Activated gamma-delta T cell (primary cell): Measurements from ENCODE around the gene MEGF8.

Source experiments
- DNase-seq: peaks from one replicate; lab custom pipeline; 2025; lab: John Stamatoyannopoulos, UW

Gene MEGF8

GRCh38 chr19:42287017-42287826 lies 38.2 kb upstream of the MEGF8 start:
- no peak for DNase-seq

- DNase-seq, result no peak
Measured at GRCh38 chr19:42287827-42288107, 37.7 kb upstream of the MEGF8 start.

- DNase-seq, result no peak
Measured at GRCh38 chr19:42288387-42288786, 37.0 kb upstream of the MEGF8 start.

DNA sequence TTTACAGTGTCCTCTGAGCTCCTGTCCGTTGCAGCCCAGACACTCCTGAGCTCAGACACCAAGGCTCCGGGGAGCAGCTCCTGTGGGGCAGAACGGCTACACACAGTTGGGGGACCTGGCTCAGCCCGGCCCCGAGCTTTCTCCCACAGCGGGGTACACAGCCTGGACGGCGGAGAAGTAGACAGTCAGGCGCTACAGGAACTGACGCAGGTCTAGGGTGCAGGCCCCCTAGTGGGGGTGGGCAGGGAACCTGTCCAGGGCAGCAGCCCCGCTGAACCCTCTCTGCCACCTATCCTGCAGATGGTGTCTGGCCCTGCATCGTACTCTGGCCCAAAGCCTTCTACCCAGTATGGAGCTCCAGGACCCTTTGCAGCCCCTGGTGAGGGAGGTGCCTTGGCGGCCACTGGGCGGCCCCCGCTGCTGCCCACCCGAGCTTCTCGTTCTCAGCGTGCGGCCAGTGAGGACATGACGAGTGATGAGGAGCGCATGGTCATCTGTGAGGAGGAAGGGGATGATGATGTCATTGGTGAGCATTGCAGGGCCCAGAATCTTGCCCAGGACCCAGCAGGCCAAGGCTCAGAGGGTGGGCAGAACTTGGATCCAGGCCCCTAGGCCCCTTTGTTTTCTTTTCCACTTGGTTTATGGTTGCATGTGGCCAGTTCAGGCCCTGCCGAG lies 36.4 kb upstream of the MEGF8 start:
- DNase-seq, result no peak

- DNase-seq, result no peak
Measured at GRCh38 chr19:42289556-42290041, 35.8 kb upstream of the MEGF8 start.

DNA sequence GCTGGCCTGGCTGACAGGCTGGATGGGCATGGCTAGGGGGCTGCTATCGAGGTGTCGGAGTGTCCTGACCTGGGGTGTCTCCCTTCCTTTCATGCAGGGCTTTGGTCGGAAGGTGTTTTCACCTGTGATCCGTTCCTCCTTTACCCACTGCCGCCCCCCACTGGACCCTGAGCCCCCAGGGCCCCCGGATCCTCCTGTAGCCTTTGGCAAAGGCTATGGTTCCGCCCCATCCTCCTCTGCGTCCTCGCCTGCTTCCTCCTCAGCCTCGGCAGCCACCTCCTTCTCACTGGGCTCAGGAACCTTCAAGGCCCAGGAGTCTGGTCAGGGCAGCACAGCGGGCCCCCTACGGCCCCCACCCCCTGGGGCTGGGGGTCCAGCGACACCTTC lies 35.3 kb upstream of the MEGF8 start:
- DNase-seq, result no peak

DNA sequence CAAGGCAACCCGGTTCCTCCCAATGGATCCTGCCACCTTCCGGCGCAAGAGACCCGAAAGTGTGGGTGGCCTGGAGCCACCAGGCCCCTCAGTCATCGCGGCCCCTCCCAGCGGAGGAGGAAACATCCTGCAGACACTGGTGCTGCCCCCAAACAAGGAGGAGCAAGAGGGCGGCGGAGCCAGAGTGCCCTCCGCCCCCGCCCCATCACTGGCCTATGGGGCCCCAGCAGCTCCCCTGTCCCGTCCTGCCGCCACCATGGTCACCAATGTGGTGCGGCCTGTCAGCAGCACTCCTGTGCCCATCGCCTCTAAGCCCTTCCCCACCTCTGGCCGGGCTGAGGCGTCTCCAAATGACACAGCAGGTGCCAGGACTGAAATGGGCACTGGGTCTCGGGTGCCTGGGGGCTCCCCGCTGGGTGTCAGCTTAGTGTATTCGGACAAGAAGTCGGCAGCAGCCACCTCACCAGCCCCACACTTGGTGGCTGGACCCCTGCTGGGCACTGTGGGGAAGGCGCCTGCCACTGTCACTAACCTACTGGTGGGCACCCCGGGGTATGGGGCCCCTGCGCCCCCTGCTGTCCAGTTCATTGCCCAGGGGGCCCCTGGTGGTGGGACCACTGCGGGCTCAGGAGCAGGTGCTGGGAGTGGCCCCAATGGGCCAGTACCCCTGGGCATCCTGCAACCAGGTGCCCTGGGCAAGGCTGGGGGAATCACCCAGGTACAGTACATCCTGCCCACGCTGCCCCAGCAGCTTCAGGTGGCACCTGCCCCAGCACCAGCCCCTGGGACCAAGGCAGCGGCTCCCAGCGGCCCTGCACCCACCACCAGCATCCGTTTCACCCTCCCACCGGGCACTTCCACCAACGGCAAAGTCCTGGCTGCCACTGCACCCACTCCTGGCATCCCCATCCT lies 34.7 kb upstream of the MEGF8 start:
- DNase-seq, result peak; percentile 39

GRCh38 chr19:42291435-42291810 lies 34.0 kb upstream of the MEGF8 start:
- DNase-seq, result no peak

DNA sequence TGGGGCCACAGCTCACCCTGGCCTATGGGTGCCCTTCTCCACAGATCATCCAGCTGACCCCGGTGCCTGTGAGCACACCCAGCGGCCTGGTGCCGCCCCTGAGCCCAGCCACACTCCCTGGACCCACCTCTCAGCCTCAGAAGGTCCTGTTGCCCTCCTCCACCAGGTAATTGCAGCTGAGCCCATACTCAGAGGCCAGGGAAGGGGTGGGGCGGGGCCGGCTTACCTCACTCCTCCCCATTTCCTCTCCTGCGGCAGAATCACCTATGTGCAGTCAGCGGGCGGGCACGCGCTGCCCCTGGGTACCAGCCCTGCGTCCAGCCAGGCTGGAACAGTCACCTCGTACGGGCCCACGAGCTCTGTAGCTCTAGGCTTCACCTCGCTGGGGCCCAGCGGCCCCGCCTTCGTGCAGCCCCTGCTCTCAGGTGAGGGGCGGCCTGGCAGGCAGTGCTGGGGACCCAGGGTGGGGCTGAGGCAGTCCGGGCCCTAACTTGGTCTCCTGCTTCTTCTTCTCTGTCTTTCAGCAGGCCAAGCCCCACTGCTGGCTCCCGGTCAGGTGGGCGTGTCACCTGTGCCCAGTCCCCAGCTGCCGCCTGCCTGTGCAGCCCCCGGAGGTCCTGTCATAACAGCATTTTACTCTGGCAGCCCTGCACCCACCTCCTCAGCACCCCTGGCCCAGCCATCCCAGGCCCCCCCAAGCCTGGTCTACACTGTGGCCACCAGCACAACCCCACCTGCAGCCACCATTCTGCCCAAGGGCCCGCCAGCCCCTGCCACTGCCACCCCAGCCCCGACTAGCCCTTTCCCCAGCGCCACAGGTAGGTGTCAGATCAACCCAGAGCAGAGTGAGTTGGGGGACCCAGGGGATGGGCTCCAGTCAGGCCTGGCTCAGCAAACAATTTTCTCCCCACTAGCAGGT lies 33.1 kb upstream of the MEGF8 start:
- no peak for DNase-seq

DNA sequence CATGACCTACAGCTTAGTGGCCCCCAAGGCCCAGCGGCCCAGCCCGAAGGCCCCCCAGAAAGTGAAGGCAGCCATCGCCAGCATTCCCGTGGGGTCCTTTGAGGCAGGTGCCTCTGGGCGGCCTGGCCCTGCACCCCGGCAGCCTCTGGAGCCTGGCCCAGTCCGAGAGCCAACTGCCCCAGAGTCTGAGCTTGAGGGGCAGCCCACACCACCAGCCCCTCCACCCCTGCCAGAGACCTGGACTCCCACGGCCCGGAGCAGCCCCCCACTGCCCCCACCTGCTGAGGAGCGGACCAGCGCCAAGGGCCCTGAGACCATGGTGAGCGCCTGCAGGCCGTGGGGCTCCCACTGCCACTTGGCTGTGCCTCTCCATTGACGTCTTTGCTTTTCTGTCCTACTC lies 32.5 kb upstream of the MEGF8 start:
- DNase-seq, result no peak

DNA sequence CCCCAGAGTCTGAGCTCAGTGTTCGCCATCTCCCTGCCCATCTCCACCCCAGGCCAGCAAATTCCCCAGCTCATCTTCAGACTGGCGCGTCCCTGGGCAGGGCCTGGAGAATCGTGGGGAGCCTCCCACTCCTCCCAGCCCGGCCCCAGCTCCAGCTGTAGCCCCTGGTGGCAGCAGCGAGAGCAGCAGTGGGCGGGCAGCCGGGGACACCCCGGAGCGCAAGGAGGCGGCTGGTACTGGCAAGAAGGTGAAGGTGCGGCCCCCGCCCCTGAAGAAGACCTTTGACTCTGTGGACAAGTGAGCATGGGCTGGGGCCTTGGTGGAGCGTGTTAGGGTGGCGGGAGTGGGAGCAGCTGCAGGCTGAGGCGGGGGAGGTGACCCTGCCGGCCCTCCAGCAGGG lies 31.9 kb upstream of the MEGF8 start:
- no peak for DNase-seq

DNA sequence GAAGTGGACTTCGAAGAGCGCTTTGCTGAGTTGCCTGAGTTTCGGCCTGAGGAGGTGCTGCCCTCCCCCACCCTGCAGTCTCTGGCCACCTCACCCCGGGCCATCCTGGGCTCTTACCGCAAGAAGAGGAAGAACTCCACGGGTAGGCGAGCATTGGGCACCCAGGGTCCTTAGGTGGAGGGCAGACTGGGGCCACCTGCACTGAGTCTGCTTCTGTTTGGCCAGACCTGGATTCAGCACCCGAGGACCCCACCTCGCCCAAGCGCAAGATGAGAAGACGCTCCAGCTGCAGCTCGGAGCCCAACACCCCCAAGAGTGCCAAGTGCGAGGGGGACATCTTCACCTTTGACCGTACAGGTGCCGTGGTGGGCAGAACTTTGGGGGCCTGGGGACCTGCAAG lies 31.5 kb upstream of the MEGF8 start:
- DNase-seq, result no peak

GRCh38 chr19:42294471-42295137 lies 30.8 kb upstream of the MEGF8 start:
- DNase-seq, result no peak

DNA sequence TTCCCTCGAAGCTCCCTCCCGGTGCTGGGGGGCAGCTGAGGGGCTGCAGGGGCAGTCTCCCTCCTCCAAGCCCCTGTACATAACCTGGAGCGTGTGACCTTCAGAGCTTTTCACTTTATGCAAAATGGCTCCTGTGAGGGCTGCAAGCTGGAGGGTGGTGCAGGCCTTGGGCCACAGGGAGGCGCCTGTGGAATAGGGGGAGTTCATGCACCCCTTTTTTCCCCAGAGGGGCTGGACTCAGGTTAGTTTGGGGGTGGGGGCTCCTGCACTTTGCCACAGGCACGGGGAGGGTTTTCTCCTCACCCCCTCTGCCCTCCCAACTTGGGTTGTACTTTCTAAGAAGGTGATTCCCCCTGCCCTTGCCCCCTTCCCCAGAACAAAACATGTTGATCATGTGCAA lies 30.1 kb upstream of the MEGF8 start:
- no peak for DNase-seq

DNA sequence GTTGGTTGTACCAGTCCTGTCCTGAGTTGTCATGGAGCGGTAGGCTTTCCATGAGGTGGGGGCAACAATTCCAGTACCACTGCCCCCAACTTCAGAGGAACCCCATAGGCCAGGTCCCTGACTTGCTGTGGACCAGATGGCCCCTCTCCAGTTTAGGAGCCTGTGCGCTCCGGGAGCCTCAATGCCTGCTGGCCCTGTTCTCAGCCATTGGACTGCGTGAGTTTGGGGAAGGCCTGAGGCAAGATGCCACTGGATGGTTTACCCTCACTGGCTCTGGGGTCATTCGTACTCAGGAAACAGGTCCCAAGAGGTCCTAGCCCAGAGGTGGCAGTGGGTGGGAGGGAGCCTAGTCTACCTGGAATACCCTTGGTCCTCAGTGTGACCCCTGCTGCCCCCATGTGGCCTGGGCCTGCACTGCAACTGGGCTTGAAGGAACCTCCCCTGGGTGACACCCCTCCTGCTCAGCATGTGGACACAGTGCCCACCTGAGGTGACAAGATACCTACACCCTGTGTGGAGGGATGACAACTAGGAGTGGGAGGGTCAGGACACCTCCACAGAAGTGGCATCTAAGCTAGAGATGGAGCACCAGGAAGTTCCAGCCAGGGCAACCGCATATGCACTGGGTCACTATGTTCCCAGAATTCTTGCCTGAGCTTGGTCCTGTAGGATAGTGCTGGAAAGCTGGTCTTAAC lies 29.5 kb upstream of the MEGF8 start:
- DNase-seq, result peak; percentile 66

DNA sequence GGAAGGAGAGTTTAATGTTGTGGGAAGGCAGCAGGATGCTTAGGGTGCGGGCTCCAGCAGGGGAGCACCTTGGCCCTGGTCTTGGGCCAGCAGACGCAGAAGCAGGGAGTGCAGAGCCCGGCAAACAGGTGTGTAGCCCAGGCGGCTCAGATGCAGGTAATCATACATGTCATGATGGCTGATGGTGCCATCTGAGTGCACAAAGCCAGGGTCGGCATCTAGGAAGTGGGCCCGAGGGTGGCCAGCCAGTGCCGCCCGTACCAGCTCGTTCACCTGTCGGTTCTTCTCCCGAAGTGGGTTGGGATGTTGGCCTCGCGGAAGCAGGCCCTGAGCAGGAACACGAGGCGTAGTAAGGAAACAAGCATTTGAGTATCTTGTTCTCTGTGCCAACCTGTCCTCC lies 28.4 kb upstream of the MEGF8 start:
- DNase-seq, result no peak

DNA sequence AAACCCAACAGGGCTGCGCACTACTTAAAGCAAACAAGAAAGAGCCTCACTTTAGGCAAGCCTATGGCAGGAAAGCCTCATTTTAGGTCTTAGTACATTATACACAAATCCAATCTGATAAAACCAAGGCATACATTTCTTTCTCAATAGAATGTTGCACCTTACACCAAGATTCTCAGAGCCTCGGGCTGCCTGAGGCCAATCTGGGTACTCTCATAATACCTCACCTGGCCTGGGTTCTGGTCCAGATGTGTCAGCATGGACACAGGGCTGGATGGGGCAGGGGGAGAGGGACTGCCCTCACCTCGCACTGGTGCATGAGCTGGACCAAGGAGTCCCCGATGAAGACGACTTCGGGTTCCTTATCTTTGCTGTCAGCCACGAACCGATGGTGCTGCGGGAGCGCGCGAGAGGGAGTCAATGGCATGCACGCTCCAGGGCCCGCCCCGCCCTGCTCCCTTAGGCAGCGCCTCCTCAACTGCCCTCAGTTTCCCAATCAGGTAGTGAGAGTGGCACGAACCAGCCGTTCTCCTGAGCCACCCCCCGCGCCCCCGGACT lies 23.7 kb upstream of the MEGF8 start, which contains the start of gene PRR19:
Gene PRR19 (plus strand): TSS at position 487 of the 558 bp plus-strand sequence. CDS start 7,453 bp downstream, outside the sequence.
- DNase-seq, result no peak

DNA sequence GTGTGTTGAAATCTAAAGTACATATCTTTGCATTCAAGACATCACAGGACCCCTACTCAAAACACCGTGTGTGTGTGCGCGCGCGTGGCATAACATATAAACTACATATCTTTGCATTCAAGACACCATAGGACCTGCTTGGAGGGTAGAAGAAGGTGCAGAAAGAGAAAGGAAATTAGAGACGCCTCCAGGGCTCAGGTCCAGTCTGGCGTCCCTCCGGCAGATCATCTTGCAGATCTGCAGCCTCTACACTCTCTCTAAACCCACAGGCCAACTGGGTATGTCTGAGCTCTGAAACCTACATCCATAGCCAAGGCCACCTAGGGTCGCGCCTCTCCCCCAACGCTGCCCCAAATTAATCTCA lies 22.4 kb upstream of the MEGF8 start:
- DNase-seq, result no peak

- no peak for DNase-seq
Measured at GRCh38 chr19:42303876-42304275, 21.6 kb upstream of the MEGF8 start.

GRCh38 chr19:42306646-42307045 lies 18.8 kb upstream of the MEGF8 start:
- no peak for DNase-seq
